DND-41 (cell line): ENCODE results near the gene NTN4.
"Not testable (repeated sequence)": the region's sequence is repeated elsewhere in the genome, so short reads cannot be mapped to it uniquely, and the experiment has no call there.

ENCODE experiments used
- ATAC-seq: fragments of 200-7000 bp; cut with Tn5 transposase; 3 replicates; pipeline ENCODE4 v1.9.1; 2021; ENCODE audit warnings: low read depth; ENCODE audit not compliant: insufficient read depth
- DNase-seq: peaks from one replicate; pipeline ENCODE4 v3.0.0-alpha.2; 2020
- H2AFZ ChIP-seq: 2 replicates; pipeline ENCODE4 v1.6.0; 2012; ENCODE audit warnings: low read depth, low read length
- H3K27ac ChIP-seq: 2 replicates; pipeline ENCODE4 v1.5.1; 2012; ENCODE audit warnings: low read length, inconsistent platforms
- H3K27me3 ChIP-seq: fragments of 200-600 bp; sonication (generic); 2 replicates; pipeline ENCODE4 v1.6.0; 2012; ENCODE audit warnings: low read length, mild to moderate bottlenecking, inconsistent platforms; ENCODE audit not compliant: insufficient read depth, poor library complexity
- H3K36me3 ChIP-seq: 2 replicates; pipeline ENCODE4 v1.5.1; 2012; ENCODE audit warnings: low read length, inconsistent platforms; ENCODE audit not compliant: insufficient read depth
- H3K4me1 ChIP-seq: 2 replicates; pipeline ENCODE4 v1.5.1; 2012; ENCODE audit warnings: mild to moderate bottlenecking, low read length; ENCODE audit not compliant: insufficient read depth
- H3K4me2 ChIP-seq: 2 replicates; pipeline ENCODE4 v1.6.0; 2012; ENCODE audit warnings: mild to moderate bottlenecking, moderate library complexity, low read length, inconsistent platforms; ENCODE audit not compliant: insufficient read depth
- H3K4me3 ChIP-seq, 2 experiments: fragments of 200-600 bp in 1 of 2; shearing (Covaris generic) in 1 of 2; 2 replicates each; pipeline ENCODE4 v1.5.1; 2012 to 2016; ENCODE audit warnings: inconsistent platforms in 2 of 2, low read length in 2 of 2, mild to moderate bottlenecking in 2 of 2, low read depth in 1 of 2, moderate library complexity in 1 of 2
- H3K79me2 ChIP-seq: 2 replicates; pipeline ENCODE4 v1.6.0; 2012; ENCODE audit warnings: low read length, inconsistent platforms; ENCODE audit not compliant: insufficient read depth
- H3K9ac ChIP-seq: 2 replicates; pipeline ENCODE4 v1.6.0; 2012; ENCODE audit warnings: low read depth, mild to moderate bottlenecking, inconsistent platforms, low read length, moderate library complexity
- H3K9me3 ChIP-seq: 2 replicates; pipeline ENCODE4 v1.5.1; 2012; ENCODE audit warnings: low read length, moderate library complexity, mild to moderate bottlenecking, inconsistent platforms; ENCODE audit not compliant: insufficient read depth, severe bottlenecking
- H4K20me1 ChIP-seq: 2 replicates; pipeline ENCODE4 v1.6.0; 2012; ENCODE audit warnings: low read length; ENCODE audit not compliant: insufficient read depth
- CTCF ChIP-seq: IDR thresholded peaks from 2 replicates; pipeline ENCODE4 v1.5.1; 2012; ENCODE audit warnings: borderline replicate concordance, low read length, moderate library complexity, mild to moderate bottlenecking; ENCODE audit not compliant: poor library complexity, severe bottlenecking; ENCODE audit errors: extremely low read depth
- EZH2 ChIP-seq: IDR thresholded peaks from 3 replicates; pipeline ENCODE4 v1.6.1; 2012; ENCODE audit warnings: borderline replicate concordance, low read depth, mild to moderate bottlenecking, moderate library complexity, low read length, inconsistent platforms; ENCODE audit not compliant: severe bottlenecking

Gene NTN4

GRCh38 chr12:95759039-95759438 is 31.5 kb downstream of the NTN4 start:
- Histone ChIP-seq H3K79me2 (no peaks in the 10 kb centered on the region), H3K4me3 (no peak overlapping the region), H3K27me3 (no peaks in the 10 kb centered on the region), H3K9me3 (no peaks in the 10 kb centered on the region), H3K27ac (no peak overlapping the region), H3K9ac (no peak overlapping the region), H3K36me3 (no peaks in the 10 kb centered on the region), H4K20me1 (no peaks in the 10 kb centered on the region), H3K4me2 (no peak overlapping the region), H2AFZ (no peak overlapping the region), H3K4me1 (no peaks in the 10 kb centered on the region)
- no peak for ATAC-seq
- TF ChIP-seq CTCF: no peak
- TF ChIP-seq EZH2: no peak
- no peak for DNase-seq

- ATAC-seq (no peak), DNase-seq (no peak)
- H3K27me3 ChIP-seq: no peaks in the 10 kb centered on the region
- no peaks in the 10 kb centered on the region for H4K20me1 ChIP-seq
- H2AFZ ChIP-seq: no peak overlapping the region
- TF ChIP-seq CTCF: no peak
- no peak for TF ChIP-seq EZH2
- H3K4me1 ChIP-seq: no peaks in the 10 kb centered on the region
- H3K27ac ChIP-seq: no peak overlapping the region
- no peaks in the 10 kb centered on the region for H3K36me3 ChIP-seq
- H3K9ac ChIP-seq: no peak overlapping the region
- H3K4me3 ChIP-seq: no peak overlapping the region
- H3K9me3 ChIP-seq: no peaks in the 10 kb centered on the region
- no peaks in the 10 kb centered on the region for H3K79me2 ChIP-seq
- H3K4me2 ChIP-seq: no peak overlapping the region
Measured at GRCh38 chr12:95756362-95756761, 34.2 kb downstream of the NTN4 start.

GRCh38 chr12:95755261-95755865 is 35.2 kb downstream of the NTN4 start:
- Histone ChIP-seq H3K9me3 (no peaks in the 10 kb centered on the region), H3K79me2 (no peaks in the 10 kb centered on the region), H2AFZ (no peak overlapping the region), H3K27me3 (no peaks in the 10 kb centered on the region), H3K27ac (no peak overlapping the region), H3K9ac (no peak overlapping the region), H3K4me2 (no peak overlapping the region), H4K20me1 (no peaks in the 10 kb centered on the region), H3K36me3 (no peaks in the 10 kb centered on the region), H3K4me1 (no peaks in the 10 kb centered on the region), H3K4me3 (no peak overlapping the region)
- TF ChIP-seq CTCF (no peak), EZH2 (no peak)
- DNase-seq: no peak
- ATAC-seq: no peak

GRCh38 chr12:95746062-95746461 is 44.5 kb downstream of the NTN4 start:
- H3K4me3 ChIP-seq, H3K36me3 ChIP-seq, H3K27me3 ChIP-seq, H4K20me1 ChIP-seq, DNase-seq, H3K9ac ChIP-seq, H3K4me1 ChIP-seq, H3K9me3 ChIP-seq, H2AFZ ChIP-seq, H3K27ac ChIP-seq, H3K4me2 ChIP-seq, ATAC-seq, H3K79me2 ChIP-seq: not testable (repeated sequence)
